HL-60 (cell line): ENCODE data around the gene ELL3.

ENCODE experiments used
- DNase-seq, 2 experiments: peaks; one replicate each; pipeline ENCODE4 v3.0.0-alpha.2; 2010 to 2020; ENCODE audit warnings: low read depth in 1 of 2, low spot score in 1 of 2
- H3K27ac ChIP-seq: fragments of 250-450 bp; sonication (Bioruptor Pico); replicated peaks from 2 replicates; pipeline ENCODE4 v1.5.1; 2020; ENCODE audit warnings: mild to moderate bottlenecking, moderate library complexity
- H3K27me3 ChIP-seq: fragments of 250-450 bp; sonication (Bioruptor Pico); 2 replicates; pipeline ENCODE4 v1.5.1; 2021; ENCODE audit warnings: mild to moderate bottlenecking, moderate library complexity; ENCODE audit not compliant: insufficient read depth, poor library complexity, severe bottlenecking
- H3K4me3 ChIP-seq: replicated peaks from 2 replicates; pipeline ENCODE4 v1.5.1; 2011; ENCODE audit warnings: mild to moderate bottlenecking, control low read depth, low read length; ENCODE audit not compliant: insufficient read depth
- CTCF ChIP-seq: IDR thresholded peaks from one replicate; pipeline ENCODE4 v1.5.1; 2011; ENCODE audit warnings: low read length, control low read depth, inconsistent platforms; ENCODE audit not compliant: insufficient read depth
- GABPA ChIP-seq: IDR thresholded peaks from 2 replicates; pipeline ENCODE4 v1.6.1; 2012; ENCODE audit warnings: low read depth
- POLR2AphosphoS5 ChIP-seq: IDR thresholded peaks from 2 replicates; pipeline ENCODE4 v1.6.1; 2012; ENCODE audit warnings: low read depth
- REST ChIP-seq: IDR thresholded peaks from 2 replicates; pipeline ENCODE4 v1.6.1; 2012; ENCODE audit warnings: low read depth; ENCODE audit not compliant: insufficient replicate concordance
- SPI1 ChIP-seq: IDR thresholded peaks from 2 replicates; pipeline ENCODE4 v1.6.1; 2012; ENCODE audit warnings: low read depth, mild to moderate bottlenecking, borderline replicate concordance

The ELL3 gene

GRCh38 chr15:43777267-43777914 is 625 bp upstream of the ELL3 start:
- Histone ChIP-seq H3K4me3 (peak overlapping the region; percentile 65), H3K27ac (peak overlapping the region; percentile 91), H3K27me3 (no peaks in the 10 kb centered on the region)
- peak; percentile 82 for TF ChIP-seq POLR2AphosphoS5
- TF ChIP-seq REST = no peak
- no peak for TF ChIP-seq SPI1
- TF ChIP-seq CTCF = peak; percentile 80
- peak; percentile 73 to 85 for DNase-seq

- peak overlapping the region; percentile 65 for H3K4me3 ChIP-seq
- TF ChIP-seq REST (no peak), CTCF (no peak), GABPA (no peak), SPI1 (no peak), POLR2AphosphoS5 (no peak)
- peak overlapping the region; percentile 91 for H3K27ac ChIP-seq
- H3K27me3 ChIP-seq = no peaks in the 10 kb centered on the region
- no peak for DNase-seq
Observed at GRCh38 chr15:43776101-43776717, 557 bp downstream of the ELL3 start.

DNA sequence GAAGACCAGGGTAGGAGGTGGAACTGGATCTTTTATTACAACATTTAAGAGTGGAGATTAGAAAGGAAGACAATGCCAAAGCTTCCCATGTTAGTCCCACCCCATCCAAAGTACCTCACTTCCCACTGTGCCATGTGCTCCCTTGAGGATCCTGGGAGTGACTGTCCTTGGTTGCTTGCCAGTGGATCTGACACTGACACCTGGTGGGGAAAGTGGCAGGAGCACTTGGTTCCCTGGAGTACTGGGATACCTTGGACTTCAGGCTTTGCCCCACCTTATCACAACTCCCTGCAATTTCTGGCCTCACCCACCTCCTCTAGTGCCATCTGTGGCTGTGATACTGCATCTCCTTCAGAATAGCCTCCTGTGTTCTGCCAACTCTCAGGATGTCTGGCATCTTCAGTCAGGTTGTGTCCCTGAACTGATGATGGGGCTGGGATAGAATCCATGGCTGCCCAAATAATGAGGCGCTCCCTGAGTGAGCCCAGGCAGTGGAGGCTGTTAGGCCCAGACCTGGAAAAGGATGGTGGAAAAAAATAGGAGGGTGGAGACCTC is 1.3 kb downstream of the ELL3 start:
- H3K27ac ChIP-seq = no peak overlapping the region

More for the DNA sequence above, 1.3 kb downstream of the ELL3 start:
- no peak for TF ChIP-seq SPI1
- no peak for TF ChIP-seq REST
- TF ChIP-seq POLR2AphosphoS5 = no peak
- TF ChIP-seq CTCF = no peak
- TF ChIP-seq GABPA = no peak
- Histone ChIP-seq H3K4me3 (no peak overlapping the region), H3K27me3 (no peaks in the 10 kb centered on the region)
- no peak for DNase-seq
